ENCODE measurements around the gene NEDD8.

Gene NEDD8

DNA sequence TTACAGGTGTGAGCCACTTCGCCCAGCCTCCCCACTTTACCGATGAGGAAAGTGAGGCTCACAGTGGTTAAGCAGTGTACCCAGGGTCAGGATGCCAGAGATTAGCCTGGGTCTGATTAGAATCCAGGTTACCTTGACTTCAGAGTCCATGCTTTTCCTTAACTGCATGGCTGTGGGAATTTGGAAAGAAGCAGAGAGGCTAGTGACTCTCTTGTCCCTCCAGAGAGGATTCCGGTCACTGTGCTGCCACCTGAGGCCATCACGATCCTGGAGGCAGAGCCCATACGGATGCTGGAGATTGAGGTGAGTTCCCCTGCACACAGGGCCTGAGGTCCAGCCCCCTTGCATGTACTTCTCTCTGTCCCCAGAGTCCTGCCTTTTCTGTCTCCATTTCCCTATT is 55.6 kb downstream of the NEDD8 start:
- Histone ChIP-seq H3K27me3 (ENCODE audit: insufficient read depth, low read length) (no peaks in the 10 kb centered on the region), H3K79me2 (ENCODE audit: insufficient read depth, low read length) (no peaks in the 10 kb centered on the region), H3K27ac (ENCODE audit: low read depth, low read length, poor library complexity, severe bottlenecking) (no peak overlapping the region), H3K36me3 (ENCODE audit: insufficient read depth, low read length) (peaks cover 45% of the 10 kb centered on the region), H4K20me1 (ENCODE audit: insufficient read depth, low read length) (no peaks in the 10 kb centered on the region), H3K4me3 (ENCODE audit: low read depth, low read length, poor library complexity, severe bottlenecking) (no peak overlapping the region), H2AFZ (ENCODE audit: low read length) (no peak overlapping the region), H3K4me2 (ENCODE audit: low read length) (no peak overlapping the region), H3K9me2 (ENCODE audit: low read depth, low read length) (no peaks in the 10 kb centered on the region), H3K9me3 (ENCODE audit: low read length) (no peaks in the 10 kb centered on the region), H3F3A (ENCODE audit: insufficient read depth, low read length) (no peaks in the 10 kb centered on the region), H3K9ac (ENCODE audit: low read length) (no peak overlapping the region), H3K4me1 (ENCODE audit: insufficient read depth, low read length, severe bottlenecking) (no peaks in the 10 kb centered on the region)
- TF ChIP-seq CTCF (IDR thresholded peaks at IDR 0.05; ENCODE audit: low read length): no peak
- TF ChIP-seq EZH2 (IDR thresholded peaks at IDR 0.05; ENCODE audit: borderline replicate concordance, low read length): no peak

GRCh38 chr14:24172871-24173281 is 59.3 kb downstream of the NEDD8 start:
- H3K4me1 ChIP-seq (ENCODE audit: insufficient read depth, low read length, severe bottlenecking): no peaks in the 10 kb centered on the region
- no peaks in the 10 kb centered on the region for H3K27me3 ChIP-seq (ENCODE audit: insufficient read depth, low read length)
- H4K20me1 ChIP-seq (ENCODE audit: insufficient read depth, low read length): no peaks in the 10 kb centered on the region
- no peak overlapping the region for H3K4me2 ChIP-seq (ENCODE audit: low read length)
- peaks cover 13% of the 10 kb centered on the region for H3K36me3 ChIP-seq (ENCODE audit: insufficient read depth, low read length)
- no peak overlapping the region for H3K27ac ChIP-seq (ENCODE audit: low read depth, low read length, poor library complexity, severe bottlenecking)
- no peak for TF ChIP-seq EZH2 (IDR thresholded peaks at IDR 0.05; ENCODE audit: borderline replicate concordance, low read length)
- H3K79me2 ChIP-seq (ENCODE audit: insufficient read depth, low read length): no peaks in the 10 kb centered on the region
- no peak overlapping the region for H3K9ac ChIP-seq (ENCODE audit: low read length)
- no peaks in the 10 kb centered on the region for H3F3A ChIP-seq (ENCODE audit: insufficient read depth, low read length)
- no peak overlapping the region for H2AFZ ChIP-seq (ENCODE audit: low read length)
- H3K9me3 ChIP-seq (ENCODE audit: low read length): no peaks in the 10 kb centered on the region
- H3K4me3 ChIP-seq (ENCODE audit: low read depth, low read length, poor library complexity, severe bottlenecking): no peak overlapping the region
- no peaks in the 10 kb centered on the region for H3K9me2 ChIP-seq (ENCODE audit: low read depth, low read length)

DNA sequence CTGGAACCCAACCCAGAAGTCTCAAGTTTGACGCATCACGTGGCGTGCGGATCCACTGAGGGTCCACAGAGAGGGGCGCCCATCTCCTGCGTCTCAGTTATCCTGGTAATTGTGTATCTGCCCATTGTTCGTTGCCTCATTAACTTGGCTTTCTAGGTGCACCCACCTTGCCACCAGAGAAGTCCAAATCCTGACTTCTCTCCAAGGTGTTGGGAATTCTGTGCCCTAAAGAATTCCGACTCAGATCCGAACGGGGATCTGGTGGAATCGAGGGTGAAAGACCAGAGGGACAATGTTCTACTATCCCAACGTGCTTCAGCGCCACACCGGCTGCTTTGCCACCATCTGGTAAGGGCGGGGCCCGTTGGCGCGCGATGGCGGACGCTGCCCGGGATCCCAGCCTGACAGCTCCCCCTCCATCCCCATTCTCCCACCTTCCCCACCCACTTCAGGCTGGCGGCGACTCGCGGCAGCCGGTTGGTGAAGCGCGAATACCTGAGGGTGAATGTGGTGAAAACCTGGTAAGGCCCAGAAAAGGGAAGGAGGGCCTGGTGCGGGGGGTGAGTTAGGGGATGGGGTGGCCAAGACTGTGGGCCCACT is 59.8 kb downstream of the NEDD8 start:
- Histone ChIP-seq H3K79me2 (ENCODE audit: insufficient read depth, low read length) (no peaks in the 10 kb centered on the region), H3K36me3 (ENCODE audit: insufficient read depth, low read length) (peaks cover 16% of the 10 kb centered on the region), H3K27me3 (ENCODE audit: insufficient read depth, low read length) (no peaks in the 10 kb centered on the region), H3K4me1 (ENCODE audit: insufficient read depth, low read length, severe bottlenecking) (no peaks in the 10 kb centered on the region), H3K9me2 (ENCODE audit: low read depth, low read length) (no peaks in the 10 kb centered on the region), H3K27ac (ENCODE audit: low read depth, low read length, poor library complexity, severe bottlenecking) (no peak overlapping the region), H4K20me1 (ENCODE audit: insufficient read depth, low read length) (no peaks in the 10 kb centered on the region), H2AFZ (ENCODE audit: low read length) (no peak overlapping the region), H3K9me3 (ENCODE audit: low read length) (no peaks in the 10 kb centered on the region), H3K9ac (ENCODE audit: low read length) (no peak overlapping the region), H3K4me3 (ENCODE audit: low read depth, low read length, poor library complexity, severe bottlenecking) (no peak overlapping the region), H3F3A (ENCODE audit: insufficient read depth, low read length) (no peaks in the 10 kb centered on the region), H3K4me2 (ENCODE audit: low read length) (no peak overlapping the region)
- TF ChIP-seq EZH2 (IDR thresholded peaks at IDR 0.05; ENCODE audit: borderline replicate concordance, low read length) (no peak), CTCF (IDR thresholded peaks at IDR 0.05; ENCODE audit: low read length) (no peak)
